ENCODE measurements around the gene GJA4.

The GJA4 gene

DNA sequence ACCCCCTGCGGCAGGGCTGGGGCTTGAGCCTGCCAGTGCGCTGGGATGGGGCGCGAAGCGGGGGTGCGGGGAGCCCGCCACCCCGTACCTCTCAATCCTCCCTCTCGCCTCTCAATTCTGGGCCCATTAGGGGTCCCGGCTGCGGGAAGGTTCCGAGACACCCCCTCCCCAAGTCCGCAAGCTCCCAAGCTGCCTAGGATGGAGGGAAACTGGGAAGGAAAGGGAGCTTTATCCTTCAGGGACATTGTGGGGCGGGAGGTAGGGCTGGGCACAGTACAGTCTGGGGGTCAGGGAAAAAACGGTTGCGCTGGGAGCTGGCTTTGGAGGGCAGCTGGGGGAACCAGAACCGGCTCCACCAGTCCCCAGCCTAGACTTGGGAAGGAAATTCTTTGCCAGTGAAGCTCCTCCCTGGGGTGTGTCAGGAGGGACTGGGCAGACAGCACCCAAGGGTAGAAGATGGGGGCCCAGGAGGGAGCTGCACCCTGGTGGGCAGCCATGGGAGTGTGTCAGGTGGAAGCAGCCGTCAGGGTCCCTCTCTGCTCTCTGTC, 10.9 kb upstream of the GJA4 start:
- Histone ChIP-seq H3K79me1 (replicated peaks; ENCODE audit: low read length, poor library complexity, severe bottlenecking) (no peaks in the 10 kb centered on the region), H2BK15ac (ENCODE audit: low read depth, poor library complexity, severe bottlenecking) (no peak overlapping the region), H3K4me1 (ENCODE audit: control insufficient read depth, insufficient read depth, low read depth, low read length) (peaks cover 10% of the 10 kb centered on the region), H3K4ac (ENCODE audit: low read depth in 1 of 2, low read length in 2 of 2) (no peak overlapping the region), H3K4me3 (ENCODE audit: insufficient read depth in 1 of 2, low read depth in 1 of 2, low read length in 2 of 2) (no peak overlapping the region), H2BK12ac (ENCODE audit: low read length in 2 of 2) (no peak overlapping the region), H3K14ac (ENCODE audit: low read length in 2 of 2) (no peak overlapping the region), H2BK5ac (ENCODE audit: low read depth, low read length, poor library complexity, severe bottlenecking) (no peak overlapping the region), H3K9me3 (ENCODE audit: control insufficient read depth, low read length) (no peaks in the 10 kb centered on the region), H3K27ac (ENCODE audit: low read length, poor library complexity, severe bottlenecking) (no peak overlapping the region), H3K27me3 (ENCODE audit: control insufficient read depth in 1 of 2, insufficient read depth in 1 of 2, low read length in 2 of 2) (peaks cover 57 to 78% of the 10 kb centered on the region in 2 experiments), H4K91ac (ENCODE audit: low read length) (no peak overlapping the region), H3K18ac (ENCODE audit: low read depth in 1 of 2, low read length in 2 of 2) (no peak overlapping the region), H3K36me3 (ENCODE audit: control insufficient read depth in 1 of 2, insufficient read depth in 2 of 2, low read depth in 1 of 2, low read length in 2 of 2) (no peaks in the 10 kb centered on the region), H3K4me2 (ENCODE audit: low read length, poor library complexity, severe bottlenecking) (no peak overlapping the region), H2AFZ (ENCODE audit: low read depth, low read length) (no peak overlapping the region), H2AK5ac (ENCODE audit: low read length, severe bottlenecking) (no peak overlapping the region), H2BK120ac (ENCODE audit: low read depth, low read length) (no peak overlapping the region), H4K8ac (ENCODE audit: low read length) (no peak overlapping the region), H3K9ac (ENCODE audit: low read length) (no peak overlapping the region), H3K23ac (ENCODE audit: low read length in 2 of 2) (no peak overlapping the region)
- 4% methylated on average over 8 of the region's 18 CpGs for WGBS
- no peak for DNase-seq

DNA sequence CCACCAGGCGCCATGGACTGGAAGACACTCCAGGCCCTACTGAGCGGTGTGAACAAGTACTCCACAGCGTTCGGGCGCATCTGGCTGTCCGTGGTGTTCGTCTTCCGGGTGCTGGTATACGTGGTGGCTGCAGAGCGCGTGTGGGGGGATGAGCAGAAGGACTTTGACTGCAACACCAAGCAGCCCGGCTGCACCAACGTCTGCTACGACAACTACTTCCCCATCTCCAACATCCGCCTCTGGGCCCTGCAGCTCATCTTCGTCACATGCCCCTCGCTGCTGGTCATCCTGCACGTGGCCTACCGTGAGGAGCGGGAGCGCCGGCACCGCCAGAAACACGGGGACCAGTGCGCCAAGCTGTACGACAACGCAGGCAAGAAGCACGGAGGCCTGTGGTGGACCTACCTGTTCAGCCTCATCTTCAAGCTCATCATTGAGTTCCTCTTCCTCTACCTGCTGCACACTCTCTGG, 8.0 kb upstream of the GJA4 start:
- Histone ChIP-seq H3K23ac (ENCODE audit: low read length in 2 of 2) (no peak overlapping the region), H3K4me2 (ENCODE audit: low read length, poor library complexity, severe bottlenecking) (no peak overlapping the region), H3K14ac (ENCODE audit: low read length in 2 of 2) (no peak overlapping the region), H3K27ac (ENCODE audit: low read length, poor library complexity, severe bottlenecking) (no peak overlapping the region), H3K79me1 (replicated peaks; ENCODE audit: low read length, poor library complexity, severe bottlenecking) (no peaks in the 10 kb centered on the region), H3K9ac (ENCODE audit: low read length) (no peak overlapping the region), H2BK12ac (ENCODE audit: low read length in 2 of 2) (no peak overlapping the region), H4K91ac (ENCODE audit: low read length) (no peak overlapping the region), H3K4me3 (ENCODE audit: insufficient read depth in 1 of 2, low read depth in 1 of 2, low read length in 2 of 2) (no peak overlapping the region), H4K8ac (ENCODE audit: low read length) (no peak overlapping the region), H3K36me3 (ENCODE audit: control insufficient read depth in 1 of 2, insufficient read depth in 2 of 2, low read depth in 1 of 2, low read length in 2 of 2) (no peaks in the 10 kb centered on the region), H2BK120ac (ENCODE audit: low read depth, low read length) (no peak overlapping the region), H3K27me3 (ENCODE audit: control insufficient read depth in 1 of 2, insufficient read depth in 1 of 2, low read length in 2 of 2) (peaks cover 29 to 79% of the 10 kb centered on the region in 2 experiments), H3K18ac (ENCODE audit: low read depth in 1 of 2, low read length in 2 of 2) (no peak overlapping the region), H3K4ac (ENCODE audit: low read depth in 1 of 2, low read length in 2 of 2) (no peak overlapping the region), H2AFZ (ENCODE audit: low read depth, low read length) (no peak overlapping the region), H3K9me3 (ENCODE audit: control insufficient read depth, low read length) (no peaks in the 10 kb centered on the region), H3K4me1 (ENCODE audit: control insufficient read depth, insufficient read depth, low read depth, low read length) (peaks cover 8% of the 10 kb centered on the region), H2BK15ac (ENCODE audit: low read depth, poor library complexity, severe bottlenecking) (no peak overlapping the region), H2BK5ac (ENCODE audit: low read depth, low read length, poor library complexity, severe bottlenecking) (no peak overlapping the region), H2AK5ac (ENCODE audit: low read length, severe bottlenecking) (no peak overlapping the region)
- 89% methylated on average over 28 of the region's 28 CpGs for WGBS
- no peak for DNase-seq

DNA sequence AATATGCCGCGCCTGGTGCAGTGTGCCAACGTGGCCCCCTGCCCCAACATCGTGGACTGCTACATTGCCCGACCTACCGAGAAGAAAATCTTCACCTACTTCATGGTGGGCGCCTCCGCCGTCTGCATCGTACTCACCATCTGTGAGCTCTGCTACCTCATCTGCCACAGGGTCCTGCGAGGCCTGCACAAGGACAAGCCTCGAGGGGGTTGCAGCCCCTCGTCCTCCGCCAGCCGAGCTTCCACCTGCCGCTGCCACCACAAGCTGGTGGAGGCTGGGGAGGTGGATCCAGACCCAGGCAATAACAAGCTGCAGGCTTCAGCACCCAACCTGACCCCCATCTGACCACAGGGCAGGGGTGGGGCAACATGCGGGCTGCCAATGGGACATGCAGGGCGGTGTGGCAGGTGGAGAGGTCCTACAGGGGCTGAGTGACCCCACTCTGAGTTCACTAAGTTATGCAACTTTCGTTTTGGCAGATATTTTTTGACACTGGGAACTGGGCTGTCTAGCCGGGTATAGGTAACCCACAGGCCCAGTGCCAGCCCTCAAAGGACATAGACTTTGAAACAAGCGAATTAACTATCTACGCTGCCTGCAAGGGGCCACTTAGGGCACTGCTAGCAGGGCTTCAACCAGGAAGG, 7.4 kb upstream of the GJA4 start:
- Histone ChIP-seq H2AK5ac (ENCODE audit: low read length, severe bottlenecking) (no peak overlapping the region), H3K27me3 (ENCODE audit: control insufficient read depth in 1 of 2, insufficient read depth in 1 of 2, low read length in 2 of 2) (peaks cover 24 to 74% of the 10 kb centered on the region in 2 experiments), H3K9me3 (ENCODE audit: control insufficient read depth, low read length) (peaks cover 2% of the 10 kb centered on the region)

DNA sequence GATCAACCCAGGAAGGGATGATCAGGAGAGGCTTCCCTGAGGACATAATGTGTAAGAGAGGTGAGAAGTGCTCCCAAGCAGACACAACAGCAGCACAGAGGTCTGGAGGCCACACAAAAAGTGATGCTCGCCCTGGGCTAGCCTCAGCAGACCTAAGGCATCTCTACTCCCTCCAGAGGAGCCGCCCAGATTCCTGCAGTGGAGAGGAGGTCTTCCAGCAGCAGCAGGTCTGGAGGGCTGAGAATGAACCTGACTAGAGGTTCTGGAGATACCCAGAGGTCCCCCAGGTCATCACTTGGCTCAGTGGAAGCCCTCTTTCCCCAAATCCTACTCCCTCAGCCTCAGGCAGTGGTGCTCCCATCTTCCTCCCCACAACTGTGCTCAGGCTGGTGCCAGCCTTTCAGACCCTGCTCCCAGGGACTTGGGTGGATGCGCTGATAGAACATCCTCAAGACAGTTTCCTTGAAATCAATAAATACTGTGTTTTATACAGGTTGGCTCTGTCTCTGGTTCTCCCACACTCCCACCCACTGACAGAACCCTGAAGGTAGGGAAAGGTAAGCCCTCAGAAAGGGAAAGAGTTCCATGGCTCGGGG, 6.8 kb upstream of the GJA4 start:
- no peak for DNase-seq
- peaks cover 8% of the 10 kb centered on the region for H3K4me1 ChIP-seq (ENCODE audit: control insufficient read depth, insufficient read depth, low read depth, low read length)
- peaks cover 20 to 74% of the 10 kb centered on the region in 2 experiments for H3K27me3 ChIP-seq (ENCODE audit: control insufficient read depth in 1 of 2, insufficient read depth in 1 of 2, low read length in 2 of 2)
- no peak overlapping the region for H3K4me2 ChIP-seq (ENCODE audit: low read length, poor library complexity, severe bottlenecking)
- no peaks in the 10 kb centered on the region for H3K36me3 ChIP-seq (ENCODE audit: control insufficient read depth in 1 of 2, insufficient read depth in 2 of 2, low read depth in 1 of 2, low read length in 2 of 2)
- H2BK12ac ChIP-seq (ENCODE audit: low read length in 2 of 2), result no peak overlapping the region
- H3K14ac ChIP-seq (ENCODE audit: low read length in 2 of 2), result no peak overlapping the region
- no peak overlapping the region for H3K27ac ChIP-seq (ENCODE audit: low read length, poor library complexity, severe bottlenecking)
- no peak overlapping the region for H4K91ac ChIP-seq (ENCODE audit: low read length)
- H3K4me3 ChIP-seq (ENCODE audit: insufficient read depth in 1 of 2, low read depth in 1 of 2, low read length in 2 of 2), result no peak overlapping the region
- no peak overlapping the region for H2BK15ac ChIP-seq (ENCODE audit: low read depth, poor library complexity, severe bottlenecking)
- 60% methylated on average over 3 of the region's 4 CpGs for WGBS
- H3K79me1 ChIP-seq (replicated peaks; ENCODE audit: low read length, poor library complexity, severe bottlenecking), result no peaks in the 10 kb centered on the region
- no peak overlapping the region for H3K4ac ChIP-seq (ENCODE audit: low read depth in 1 of 2, low read length in 2 of 2)
- no peak overlapping the region for H3K9ac ChIP-seq (ENCODE audit: low read length)
- H2AFZ ChIP-seq (ENCODE audit: low read depth, low read length), result no peak overlapping the region
- no peak overlapping the region for H2BK120ac ChIP-seq (ENCODE audit: low read depth, low read length)
- H4K8ac ChIP-seq (ENCODE audit: low read length), result no peak overlapping the region
- no peak overlapping the region for H3K23ac ChIP-seq (ENCODE audit: low read length in 2 of 2)
- peaks cover 5% of the 10 kb centered on the region for H3K9me3 ChIP-seq (ENCODE audit: control insufficient read depth, low read length)
- H3K18ac ChIP-seq (ENCODE audit: low read depth in 1 of 2, low read length in 2 of 2), result no peak overlapping the region
- no peak overlapping the region for H2BK5ac ChIP-seq (ENCODE audit: low read depth, low read length, poor library complexity, severe bottlenecking)
- no peak overlapping the region for H2AK5ac ChIP-seq (ENCODE audit: low read length, severe bottlenecking)

More for the DNA sequence above, 7.4 kb upstream of the GJA4 start:
- Histone ChIP-seq H3K79me1 (replicated peaks; ENCODE audit: low read length, poor library complexity, severe bottlenecking) (no peaks in the 10 kb centered on the region), H2AFZ (ENCODE audit: low read depth, low read length) (no peak overlapping the region), H3K36me3 (ENCODE audit: control insufficient read depth in 1 of 2, insufficient read depth in 2 of 2, low read depth in 1 of 2, low read length in 2 of 2) (no peaks in the 10 kb centered on the region), H2BK120ac (ENCODE audit: low read depth, low read length) (no peak overlapping the region), H2BK15ac (ENCODE audit: low read depth, poor library complexity, severe bottlenecking) (no peak overlapping the region), H3K18ac (ENCODE audit: low read depth in 1 of 2, low read length in 2 of 2) (no peak overlapping the region), H3K27ac (ENCODE audit: low read length, poor library complexity, severe bottlenecking) (no peak overlapping the region), H2BK12ac (ENCODE audit: low read length in 2 of 2) (no peak overlapping the region), H3K4me3 (ENCODE audit: insufficient read depth in 1 of 2, low read depth in 1 of 2, low read length in 2 of 2) (no peak overlapping the region), H3K4me2 (ENCODE audit: low read length, poor library complexity, severe bottlenecking) (no peak overlapping the region), H3K9ac (ENCODE audit: low read length) (no peak overlapping the region), H4K91ac (ENCODE audit: low read length) (no peak overlapping the region), H2BK5ac (ENCODE audit: low read depth, low read length, poor library complexity, severe bottlenecking) (no peak overlapping the region), H3K23ac (ENCODE audit: low read length in 2 of 2) (no peak overlapping the region), H3K14ac (ENCODE audit: low read length in 2 of 2) (no peak overlapping the region), H4K8ac (ENCODE audit: low read length) (no peak overlapping the region), H3K4me1 (ENCODE audit: control insufficient read depth, insufficient read depth, low read depth, low read length) (peaks cover 8% of the 10 kb centered on the region), H3K4ac (ENCODE audit: low read depth in 1 of 2, low read length in 2 of 2) (no peak overlapping the region)
- DNase-seq, result no peak
- WGBS, result 86% methylated on average over 22 of the region's 22 CpGs

Measured in mesenchymal stem cell (in vitro differentiated cells and primary cell).